Endodermal cell (in vitro differentiated cells): ENCODE measurements around the gene WHRN. TPM values are rescaled to one million over a fixed set of nuclear protein-coding genes. Genes with fewer than 3 reads are reported as not detected.

Experiments used
- DNase-seq: peaks from one replicate; pipeline ENCODE4 v3.0.0-alpha.2; 2017
- H3K27ac ChIP-seq: 2 replicates; pipeline ENCODE4 v1.5.1; 2013; ENCODE audit warnings: mild to moderate bottlenecking, low read depth, low read length, moderate library complexity
- H3K27me3 ChIP-seq: 2 replicates; pipeline ENCODE4 v1.6.1; 2013; ENCODE audit warnings: mild to moderate bottlenecking, low read length, moderate library complexity; ENCODE audit not compliant: insufficient read depth, control insufficient read depth, poor library complexity, severe bottlenecking
- H3K36me3 ChIP-seq: 2 replicates; pipeline ENCODE4 v1.7.0; 2013; ENCODE audit warnings: mild to moderate bottlenecking, low read length, moderate library complexity; ENCODE audit not compliant: control insufficient read depth, insufficient read depth
- H3K4me1 ChIP-seq: one replicate; pipeline ENCODE4 v1.7.0; 2013; ENCODE audit warnings: low read length; ENCODE audit not compliant: control insufficient read depth, insufficient read depth
- H3K4me3 ChIP-seq: 2 replicates; pipeline ENCODE4 v1.5.1; 2013; ENCODE audit warnings: mild to moderate bottlenecking, low read length, moderate library complexity
- H3K9ac ChIP-seq: 2 replicates; pipeline ENCODE4 v1.6.1; 2013; ENCODE audit warnings: mild to moderate bottlenecking, low read length, moderate library complexity; ENCODE audit not compliant: poor library complexity, severe bottlenecking; ENCODE audit errors: extremely low read depth
- H3K9me3 ChIP-seq: 2 replicates; pipeline ENCODE4 v1.6.1; 2013; ENCODE audit warnings: mild to moderate bottlenecking, low read length, moderate library complexity; ENCODE audit not compliant: control insufficient read depth
- H3K27ac Mint-ChIP-seq: 2 replicates; pipeline ENCODE4 v1.8.0; 2020; ENCODE audit warnings: mixed read lengths
- H3K27me3 Mint-ChIP-seq: 2 replicates; pipeline ENCODE4 v1.8.0; 2021; ENCODE audit warnings: mild to moderate bottlenecking, mixed read lengths; ENCODE audit not compliant: insufficient read depth
- H3K36me3 Mint-ChIP-seq: 2 replicates; pipeline ENCODE4 v1.8.0; 2020; ENCODE audit warnings: low read depth, mixed read lengths
- H3K4me1 Mint-ChIP-seq: 2 replicates; pipeline ENCODE4 v1.8.0; 2020; ENCODE audit warnings: mixed read lengths
- H3K4me3 Mint-ChIP-seq: 2 replicates; pipeline ENCODE4 v1.8.0; 2020; ENCODE audit warnings: mild to moderate bottlenecking, moderate library complexity, mixed read lengths
- H3K9me3 Mint-ChIP-seq: 2 replicates; pipeline ENCODE4 v1.8.0; 2020; ENCODE audit warnings: mild to moderate bottlenecking, mixed read lengths
- CTCF ChIP-seq: fragments of 200-600 bp; sonication (generic); conservative IDR thresholded peaks from 2 replicates; pipeline ENCODE4 v1.5.0; 2021; ENCODE audit warnings: antibody characterized with exemption, mild to moderate bottlenecking
- WGBS, 2 experiments: methylation state at CpG; one replicate each; pipeline versions ENCODE4 v1.1.5 to v1.1.7; 2013; ENCODE audit warnings: missing lambda C conversion rate in 2 of 2, mixed read lengths in 1 of 2; ENCODE audit not compliant: insufficient coverage in 1 of 2, insufficient read length in 1 of 2; 5-methylcytosine and 5-hydroxymethylcytosine counted together
- total RNA-seq, 2 donors: library from RNA; stranded (reverse); fragmentation: NEBNext Ultra II Directional in 1 of 2; extraction: Animal tissue kit (Norgen Biotek cat#: 25700) in 1 of 2; gene quantifications; 2 replicates in 1 of 2; 3 replicates in 1 of 2; pipeline ENCODE4 v1.2.1, GENCODE V29; 2021

WHRN gene
- total RNA-seq, 2 donors from 2014 or later: 7.0 to 12.8 TPM

DNA sequence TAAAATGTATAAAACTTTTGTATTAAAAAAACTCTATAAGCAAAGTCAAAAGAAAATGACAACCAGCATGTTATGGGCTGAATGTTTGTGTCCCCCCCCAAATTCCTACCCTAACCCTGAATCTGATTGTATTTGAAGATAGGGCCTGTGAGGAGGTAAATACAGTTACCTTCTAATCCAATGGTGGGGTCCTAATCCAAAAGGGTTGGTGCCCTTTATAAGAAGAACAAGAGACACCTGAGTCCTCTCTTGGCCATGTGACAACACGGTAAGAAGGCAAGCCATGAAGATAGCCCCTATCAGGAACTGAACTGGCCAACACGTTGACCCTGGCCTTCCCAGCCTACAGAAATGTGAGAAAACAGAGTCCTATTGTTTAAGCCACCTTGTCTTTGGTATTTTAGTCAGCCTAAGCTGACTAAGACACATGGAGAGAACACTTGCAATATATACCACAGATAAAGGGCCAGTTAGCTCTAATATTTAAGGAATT, 67.8 kb downstream of the WHRN start:
- Mint-ChIP-seq H3K27ac (no peak overlapping the region), H3K4me3 (no peak overlapping the region), H3K4me1 (no peaks in the 10 kb centered on the region), H3K36me3 (no peaks in the 10 kb centered on the region), H3K9me3 (no peaks in the 10 kb centered on the region), H3K27me3 (peaks cover 2% of the 10 kb centered on the region)
- WGBS, 2 experiments: 85 to 86% methylated on average over 2 of the region's 2 CpGs
- H3K27me3 ChIP-seq: no peaks in the 10 kb centered on the region
- no peaks in the 10 kb centered on the region for H3K4me1 ChIP-seq
- no peaks in the 10 kb centered on the region for H3K9me3 ChIP-seq
- TF ChIP-seq CTCF: no peak
- no peak overlapping the region for H3K27ac ChIP-seq
- H3K4me3 ChIP-seq: no peak overlapping the region
- no peak overlapping the region for H3K9ac ChIP-seq
- H3K36me3 ChIP-seq: no peaks in the 10 kb centered on the region
- peak; percentile 24 for DNase-seq

DNA sequence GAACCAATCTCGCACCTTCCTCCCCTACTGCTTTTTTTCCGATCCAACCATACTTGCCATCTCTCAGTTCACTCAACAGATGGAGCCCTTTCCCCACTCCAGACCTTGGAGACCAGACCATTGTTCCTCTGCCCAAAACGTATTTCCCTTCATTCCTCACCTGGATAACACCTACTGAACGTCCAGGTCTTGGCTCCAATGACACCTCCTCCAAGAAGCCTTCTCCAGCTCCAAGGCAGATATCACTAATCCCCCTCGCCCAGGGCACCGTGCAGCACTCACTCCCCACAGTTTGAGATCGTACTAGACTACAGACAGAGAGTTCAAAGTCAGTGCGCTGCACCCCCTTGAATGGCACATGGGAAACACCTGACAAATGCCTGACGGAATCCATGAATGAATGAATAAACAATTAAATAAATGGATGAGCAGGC, 70.4 kb downstream of the WHRN start:
- no peaks in the 10 kb centered on the region for H3K36me3 Mint-ChIP-seq
- TF ChIP-seq CTCF: peak; percentile 82
- 46 to 50% methylated on average over 6 to 9 of the region's 9 CpGs for WGBS, 2 experiments
- H3K4me1 ChIP-seq: no peaks in the 10 kb centered on the region
- H3K4me3 Mint-ChIP-seq: no peak overlapping the region
- no peaks in the 10 kb centered on the region for H3K36me3 ChIP-seq
- H3K4me3 ChIP-seq: no peak overlapping the region
- H3K27me3 ChIP-seq: no peaks in the 10 kb centered on the region
- no peaks in the 10 kb centered on the region for H3K9me3 Mint-ChIP-seq
- no peak overlapping the region for H3K9ac ChIP-seq
- no peaks in the 10 kb centered on the region for H3K4me1 Mint-ChIP-seq
- DNase-seq: peak; percentile 79
- H3K27me3 Mint-ChIP-seq: peaks cover 2% of the 10 kb centered on the region
- no peak overlapping the region for H3K27ac ChIP-seq
- no peaks in the 10 kb centered on the region for H3K9me3 ChIP-seq
- no peak overlapping the region for H3K27ac Mint-ChIP-seq

DNA sequence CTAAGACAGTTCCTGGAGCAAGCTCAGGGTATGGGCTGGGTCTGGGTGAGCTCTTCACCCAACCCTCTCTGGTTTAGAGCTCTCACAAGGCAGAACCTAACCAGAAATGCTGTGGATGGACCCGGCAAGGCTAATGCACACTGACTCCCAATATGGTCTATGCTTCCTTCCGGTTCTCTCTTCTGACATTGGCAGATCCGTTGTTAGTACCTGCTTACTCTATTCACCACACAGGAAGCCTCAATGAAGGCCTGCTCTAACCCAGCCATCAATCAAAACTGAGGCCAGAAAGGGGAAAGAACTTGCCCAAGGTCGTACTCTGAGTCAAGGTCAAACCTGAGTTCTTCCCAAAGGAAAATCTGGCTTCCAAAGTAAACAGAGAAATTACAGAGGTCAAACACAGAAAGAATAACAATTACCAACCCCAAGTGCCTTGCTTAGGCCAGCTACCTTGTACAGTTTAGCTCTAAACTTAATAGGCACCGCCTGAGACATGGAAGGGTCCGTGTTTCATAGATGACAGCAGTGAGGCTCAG, 71.5 kb downstream of the WHRN start:
- Mint-ChIP-seq H3K4me1 (no peaks in the 10 kb centered on the region), H3K27ac (no peak overlapping the region), H3K27me3 (peaks cover 2% of the 10 kb centered on the region), H3K36me3 (no peaks in the 10 kb centered on the region), H3K4me3 (no peak overlapping the region), H3K9me3 (no peaks in the 10 kb centered on the region)
- H3K9ac ChIP-seq: no peak overlapping the region
- no peaks in the 10 kb centered on the region for H3K36me3 ChIP-seq
- no peak for TF ChIP-seq CTCF
- 64 to 89% methylated on average over 3 to 6 of the region's 6 CpGs for WGBS, 2 experiments
- no peaks in the 10 kb centered on the region for H3K27me3 ChIP-seq
- no peak for DNase-seq
- no peaks in the 10 kb centered on the region for H3K4me1 ChIP-seq
- H3K4me3 ChIP-seq: no peak overlapping the region
- H3K9me3 ChIP-seq: no peaks in the 10 kb centered on the region
- H3K27ac ChIP-seq: no peak overlapping the region
